SK-N-SH treated with all-trans-retinoic acid at 6 μM for 48 hours (cell line): ENCODE measurements around the gene FAM53A.

Source experiments
- ARNTL ChIP-seq: fragments of 450-650 bp; formaldehyde crosslinking; IDR thresholded peaks from 2 replicates; pipeline ENCODE4 v1.5.0; 2020; ENCODE audit warnings: low read depth, mild to moderate bottlenecking, moderate library complexity, borderline replicate concordance
- CSDC2 ChIP-seq: fragments of 250-450 bp; sonication (Bioruptor Pico); IDR thresholded peaks from 2 replicates; pipeline ENCODE4 v1.5.0; 2020; ENCODE audit warnings: mild to moderate bottlenecking, moderate library complexity
- ESRRG ChIP-seq: fragments of 250-450 bp; sonication (Bioruptor Pico); IDR thresholded peaks from 2 replicates; pipeline ENCODE4 v1.6.1; 2021; ENCODE audit warnings: mild to moderate bottlenecking
- GLIS3 ChIP-seq: fragments of 250-450 bp; sonication (Bioruptor Pico); IDR thresholded peaks from 2 replicates; pipeline ENCODE4 v1.5.0; 2020; ENCODE audit warnings: mild to moderate bottlenecking, moderate library complexity
- ISL1 ChIP-seq: fragments of 250-450 bp; sonication (Bioruptor Pico); IDR thresholded peaks from 2 replicates; pipeline ENCODE4 v2.1.2; 2022; ENCODE audit warnings: mild to moderate bottlenecking, moderate library complexity
- RARB ChIP-seq: fragments of 250-450 bp; sonication (Bioruptor Pico); IDR thresholded peaks from 2 replicates; pipeline ENCODE4 v1.8.0; 2021; ENCODE audit warnings: mild to moderate bottlenecking, moderate library complexity
- SNAI2 ChIP-seq: fragments of 250-450 bp; sonication (Bioruptor Pico); IDR thresholded peaks from 2 replicates; pipeline ENCODE4 v1.5.0; 2020; ENCODE audit warnings: mild to moderate bottlenecking, moderate library complexity
- ZFP3 ChIP-seq: fragments of 250-450 bp; sonication (Bioruptor Pico); IDR thresholded peaks from 2 replicates; pipeline ENCODE4 v1.5.0; 2020; ENCODE audit warnings: mild to moderate bottlenecking, moderate library complexity
- ZFP30 ChIP-seq: fragments of 450-650 bp; formaldehyde crosslinking; IDR thresholded peaks from 2 replicates; pipeline ENCODE4 v1.5.0; 2022; ENCODE audit warnings: mild to moderate bottlenecking, moderate library complexity
- ZNF565 ChIP-seq: fragments of 450-650 bp; formaldehyde crosslinking; conservative IDR thresholded peaks from 2 replicates; pipeline ENCODE4 v1.5.0; 2020; ENCODE audit warnings: low read depth, mild to moderate bottlenecking, moderate library complexity
- TF ChIP-seq, protein P1 (sequence below): fragments of 250-450 bp; sonication (Bioruptor Pico); IDR thresholded peaks from 2 replicates; pipeline ENCODE4 v1.8.0; 2020; ENCODE audit warnings: mild to moderate bottlenecking, moderate library complexity, borderline replicate concordance

DNA sequence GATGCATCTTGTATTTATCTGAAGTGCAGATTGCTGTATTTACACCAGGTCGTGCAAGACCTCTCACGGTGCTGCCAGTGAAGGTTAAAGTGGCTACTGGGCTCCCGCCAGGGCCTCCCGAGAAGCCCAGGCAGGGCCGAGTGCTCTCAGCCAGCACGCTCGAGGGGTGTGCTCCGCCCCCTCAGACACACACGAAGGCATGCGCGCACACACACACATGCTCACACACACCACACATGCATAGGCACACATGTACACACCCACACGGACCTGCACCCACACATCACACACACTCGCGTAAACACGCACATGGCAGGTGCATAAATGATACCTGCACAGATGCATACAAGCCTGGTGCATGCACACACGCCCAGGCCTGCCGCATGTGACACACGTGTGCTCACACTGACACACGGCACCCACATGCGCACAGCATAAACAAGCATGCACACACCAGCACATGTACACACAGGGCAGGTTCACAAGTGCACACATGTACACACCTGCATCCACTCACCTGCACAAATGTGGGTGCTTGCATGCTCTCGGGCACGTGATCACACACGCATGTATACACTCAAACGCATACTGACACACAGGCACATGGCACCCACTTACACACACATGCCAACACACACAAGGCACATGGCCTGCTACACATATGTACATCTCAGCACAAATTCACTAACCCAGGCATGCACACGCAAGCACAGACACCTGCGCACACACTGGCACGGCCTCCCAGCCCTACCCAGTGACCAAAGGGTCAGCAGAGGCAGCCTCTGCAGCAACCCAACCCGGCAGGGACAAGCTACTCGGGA, 71.6 kb downstream of the FAM53A start:
- no peak for TF ChIP-seq ZFP3
- TF ChIP-seq ISL1 (CRISPR knock-in tag), result no peak
- no peak for TF ChIP-seq SNAI2
- no peak for TF ChIP-seq ESRRG (CRISPR knock-in tag)
- no peak for TF ChIP-seq ZNF565
- TF ChIP-seq, protein P1, sequence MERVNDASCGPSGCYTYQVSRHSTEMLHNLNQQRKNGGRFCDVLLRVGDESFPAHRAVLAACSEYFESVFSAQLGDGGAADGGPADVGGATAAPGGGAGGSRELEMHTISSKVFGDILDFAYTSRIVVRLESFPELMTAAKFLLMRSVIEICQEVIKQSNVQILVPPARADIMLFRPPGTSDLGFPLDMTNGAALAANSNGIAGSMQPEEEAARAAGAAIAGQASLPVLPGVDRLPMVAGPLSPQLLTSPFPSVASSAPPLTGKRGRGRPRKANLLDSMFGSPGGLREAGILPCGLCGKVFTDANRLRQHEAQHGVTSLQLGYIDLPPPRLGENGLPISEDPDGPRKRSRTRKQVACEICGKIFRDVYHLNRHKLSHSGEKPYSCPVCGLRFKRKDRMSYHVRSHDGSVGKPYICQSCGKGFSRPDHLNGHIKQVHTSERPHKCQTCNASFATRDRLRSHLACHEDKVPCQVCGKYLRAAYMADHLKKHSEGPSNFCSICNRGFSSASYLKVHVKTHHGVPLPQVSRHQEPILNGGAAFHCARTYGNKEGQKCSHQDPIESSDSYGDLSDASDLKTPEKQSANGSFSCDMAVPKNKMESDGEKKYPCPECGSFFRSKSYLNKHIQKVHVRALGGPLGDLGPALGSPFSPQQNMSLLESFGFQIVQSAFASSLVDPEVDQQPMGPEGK (CRISPR knock-in tag), result no peak
- TF ChIP-seq CSDC2 (CRISPR knock-in tag), result no peak
- TF ChIP-seq GLIS3, result no peak
- no peak for TF ChIP-seq ARNTL (CRISPR knock-in tag)
- TF ChIP-seq RARB, result no peak
- TF ChIP-seq ZFP30 (CRISPR knock-in tag), result no peak
